Measurements from ENCODE around the gene GLA.

GLA gene

DNA sequence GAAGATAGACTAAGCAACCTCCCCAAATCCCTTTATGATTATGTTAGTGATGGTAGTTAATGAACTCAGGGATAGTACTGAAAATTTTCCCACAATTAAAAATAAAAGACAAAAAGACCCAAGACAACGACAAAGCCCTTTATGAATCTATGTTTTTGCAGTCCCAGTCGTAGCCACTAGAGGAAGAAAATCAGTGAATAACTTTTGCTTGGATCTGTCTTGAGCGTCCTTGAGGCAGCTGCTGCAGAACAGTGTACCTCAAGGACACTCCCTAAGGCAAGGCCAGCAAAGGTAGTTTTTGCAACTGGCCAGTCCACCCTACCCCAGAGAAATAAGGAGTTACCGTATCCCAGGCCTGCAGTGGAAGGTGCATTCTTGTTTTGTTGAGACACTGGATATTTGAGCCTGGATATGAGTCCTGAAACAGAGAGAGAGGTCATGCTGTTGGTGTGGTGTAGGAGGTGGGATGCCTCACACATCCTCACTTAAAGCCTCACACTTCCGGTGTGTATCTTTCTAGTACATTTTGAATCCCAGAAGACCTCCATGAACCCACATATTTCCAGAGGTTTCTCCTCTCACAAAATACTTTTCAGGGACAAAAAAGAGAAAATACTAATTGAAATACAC is 50.4 kb downstream of the GLA start:
- no peak for DNase-seq (ENCODE audit: low read depth in 3 of 3)

GRCh38 chrX:101349193-101349562 is 58.5 kb downstream of the GLA start:
- DNase-seq (ENCODE audit: low read depth in 3 of 3) = no peak

GRCh38 chrX:101348452-101349192 is 59.1 kb downstream of the GLA start, which contains the start of gene TIMM8A:
Gene TIMM8A, minus strand, starts transcription at chrX:101348742. Its CDS starts 78 bp downstream, at chrX:101348664.
- DNase-seq (ENCODE audit: low read depth in 3 of 3) = peak; percentile 43 to 68 (median 66)

- DNase-seq (ENCODE audit: low read depth in 3 of 3) = no peak
These were observed 59.8 kb downstream of the GLA start for GRCh38 chrX:101347859-101348451.
